ENCODE data around the gene TEX30.
"Not testable (repeated sequence)": the region's sequence is repeated elsewhere in the genome, so short reads cannot be mapped to it uniquely, and the experiment has no call there.

TEX30 gene

DNA sequence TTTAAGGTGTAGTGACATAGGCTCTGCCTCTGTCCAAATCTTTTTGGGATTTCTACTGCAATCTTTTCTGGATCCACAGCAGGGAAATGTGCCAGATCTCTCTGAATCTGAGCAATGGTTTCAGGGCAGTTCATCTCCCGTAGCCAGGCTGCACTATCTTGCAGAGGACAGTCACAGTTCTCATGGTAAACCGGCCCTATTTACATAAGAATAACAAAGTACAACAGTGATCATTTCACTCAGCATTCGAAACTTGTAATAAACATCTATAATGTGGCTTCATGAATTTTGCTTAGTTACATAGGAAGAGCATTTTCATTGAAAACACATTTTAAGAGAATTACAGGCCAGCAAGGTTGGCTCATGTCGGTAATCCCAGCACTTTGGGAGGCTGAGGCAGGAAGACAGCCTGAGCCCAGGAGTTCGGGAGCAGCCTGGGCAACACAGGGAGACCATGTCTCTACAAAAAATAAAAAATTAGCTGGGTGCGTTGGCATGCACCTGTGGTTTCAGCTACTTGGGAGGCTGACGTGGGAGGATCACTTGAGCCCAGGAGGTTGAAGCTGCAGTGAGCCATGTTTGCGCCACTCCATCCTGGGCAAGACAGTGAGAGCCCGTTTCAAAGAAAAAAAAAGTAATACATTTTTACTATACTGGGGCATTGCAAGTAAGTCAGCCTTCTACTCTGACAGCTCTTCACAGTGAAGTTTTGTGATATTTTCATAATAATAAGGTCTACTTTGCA, 20.2 kb upstream of the TEX30 start:
- no peak overlapping the region for H3K27ac ChIP-seq
- no peak for TF ChIP-seq ZFX (IDR thresholded peaks at IDR 0.05; ENCODE audit: borderline replicate concordance)
- TF ChIP-seq, protein P1, sequence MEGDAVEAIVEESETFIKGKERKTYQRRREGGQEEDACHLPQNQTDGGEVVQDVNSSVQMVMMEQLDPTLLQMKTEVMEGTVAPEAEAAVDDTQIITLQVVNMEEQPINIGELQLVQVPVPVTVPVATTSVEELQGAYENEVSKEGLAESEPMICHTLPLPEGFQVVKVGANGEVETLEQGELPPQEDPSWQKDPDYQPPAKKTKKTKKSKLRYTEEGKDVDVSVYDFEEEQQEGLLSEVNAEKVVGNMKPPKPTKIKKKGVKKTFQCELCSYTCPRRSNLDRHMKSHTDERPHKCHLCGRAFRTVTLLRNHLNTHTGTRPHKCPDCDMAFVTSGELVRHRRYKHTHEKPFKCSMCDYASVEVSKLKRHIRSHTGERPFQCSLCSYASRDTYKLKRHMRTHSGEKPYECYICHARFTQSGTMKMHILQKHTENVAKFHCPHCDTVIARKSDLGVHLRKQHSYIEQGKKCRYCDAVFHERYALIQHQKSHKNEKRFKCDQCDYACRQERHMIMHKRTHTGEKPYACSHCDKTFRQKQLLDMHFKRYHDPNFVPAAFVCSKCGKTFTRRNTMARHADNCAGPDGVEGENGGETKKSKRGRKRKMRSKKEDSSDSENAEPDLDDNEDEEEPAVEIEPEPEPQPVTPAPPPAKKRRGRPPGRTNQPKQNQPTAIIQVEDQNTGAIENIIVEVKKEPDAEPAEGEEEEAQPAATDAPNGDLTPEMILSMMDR (IDR thresholded peaks at IDR 0.05) = no peak

DNA sequence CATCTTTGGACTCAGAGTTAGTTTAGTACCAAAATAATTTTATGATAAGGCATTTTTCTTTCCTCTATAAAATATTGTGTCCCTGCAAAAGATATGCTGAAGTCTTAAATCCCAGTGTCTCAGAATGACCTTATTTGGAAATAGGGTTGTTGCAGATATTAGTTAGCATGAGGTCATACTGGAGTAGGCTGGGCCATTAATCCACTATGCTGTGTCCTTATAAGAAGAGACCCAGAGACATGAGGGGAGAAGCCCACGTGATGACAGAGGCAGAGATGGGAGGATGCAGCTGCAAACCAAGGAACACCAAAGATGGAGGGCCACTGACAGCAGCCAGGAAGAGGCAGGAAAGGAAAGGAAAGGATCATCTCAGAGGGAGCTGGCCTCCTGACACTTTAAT, 18.8 kb upstream of the TEX30 start:
- TF ChIP-seq ZFX (IDR thresholded peaks at IDR 0.05; ENCODE audit: borderline replicate concordance) = no peak
- TF ChIP-seq, protein P1 (IDR thresholded peaks at IDR 0.05) = no peak
- H3K27ac ChIP-seq = no peak overlapping the region

DNA sequence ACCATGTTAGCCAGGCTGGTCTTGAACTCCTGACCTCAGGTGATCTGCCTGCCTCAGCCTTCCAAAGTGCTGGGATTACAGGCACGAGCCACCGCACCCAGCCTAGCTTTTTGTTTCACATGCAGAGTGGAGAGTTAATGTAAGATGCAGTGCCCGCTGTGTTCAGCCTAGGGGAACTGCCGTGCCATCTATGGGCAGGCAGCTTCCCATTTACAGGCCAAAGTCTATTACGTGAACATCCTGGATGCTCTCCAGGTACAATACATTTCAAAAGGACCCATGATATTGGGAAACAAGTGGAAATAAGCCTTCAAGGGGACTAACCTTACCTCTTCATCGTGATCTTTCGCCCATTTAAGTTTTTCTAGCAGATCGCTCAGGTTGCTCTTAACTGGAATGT, 15.1 kb upstream of the TEX30 start:
- H3K27ac ChIP-seq = no peak overlapping the region
- TF ChIP-seq ZFX (IDR thresholded peaks at IDR 0.05; ENCODE audit: borderline replicate concordance) = no peak
- TF ChIP-seq, protein P1 (IDR thresholded peaks at IDR 0.05) = no peak

DNA sequence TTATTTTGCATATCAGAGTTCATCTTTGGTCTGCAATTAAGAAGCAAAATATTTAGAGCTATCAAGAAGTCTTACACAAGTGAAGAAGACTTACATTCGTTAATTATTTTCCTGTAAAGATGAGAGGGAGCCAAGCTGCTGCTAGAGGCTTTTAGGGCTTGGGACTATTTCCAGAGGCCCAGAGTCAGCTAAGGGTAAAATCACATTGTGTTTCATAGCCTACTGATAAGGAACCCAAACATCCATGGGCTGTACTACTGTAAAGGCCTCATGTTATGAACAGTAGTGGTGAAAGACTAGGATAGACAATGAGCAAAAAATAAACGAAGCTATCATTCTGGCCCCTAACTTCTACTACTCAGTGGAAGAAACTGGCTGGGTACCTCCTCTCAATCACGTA, 10.9 kb upstream of the TEX30 start:
- TF ChIP-seq ZFX (IDR thresholded peaks at IDR 0.05; ENCODE audit: borderline replicate concordance) = no peak
- TF ChIP-seq, protein P1 (IDR thresholded peaks at IDR 0.05) = no peak
- H3K27ac ChIP-seq = no peak overlapping the region

DNA sequence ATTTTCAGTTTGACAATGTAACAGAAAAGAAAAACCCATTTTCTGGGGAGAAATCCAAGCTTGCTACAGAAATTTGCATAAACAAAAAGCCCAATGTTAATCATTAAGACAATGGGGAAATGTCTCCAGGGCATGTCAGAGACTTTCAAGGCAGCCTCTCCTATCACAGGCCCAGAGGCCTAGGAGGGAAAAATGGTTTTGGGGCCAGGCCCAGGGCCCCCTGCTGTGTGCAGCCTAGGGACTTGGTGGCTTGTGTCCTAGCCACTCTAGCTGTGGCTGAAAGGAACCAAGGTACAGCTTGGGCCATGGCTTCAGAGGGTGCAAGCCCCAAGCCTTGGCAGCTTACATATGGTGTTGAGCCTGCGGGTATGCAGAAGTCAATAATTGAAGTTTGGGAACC, 8.0 kb upstream of the TEX30 start:
- H3K27ac ChIP-seq = no peak overlapping the region
- TF ChIP-seq, protein P1 (IDR thresholded peaks at IDR 0.05) = no peak
- no peak for TF ChIP-seq ZFX (IDR thresholded peaks at IDR 0.05; ENCODE audit: borderline replicate concordance)

DNA sequence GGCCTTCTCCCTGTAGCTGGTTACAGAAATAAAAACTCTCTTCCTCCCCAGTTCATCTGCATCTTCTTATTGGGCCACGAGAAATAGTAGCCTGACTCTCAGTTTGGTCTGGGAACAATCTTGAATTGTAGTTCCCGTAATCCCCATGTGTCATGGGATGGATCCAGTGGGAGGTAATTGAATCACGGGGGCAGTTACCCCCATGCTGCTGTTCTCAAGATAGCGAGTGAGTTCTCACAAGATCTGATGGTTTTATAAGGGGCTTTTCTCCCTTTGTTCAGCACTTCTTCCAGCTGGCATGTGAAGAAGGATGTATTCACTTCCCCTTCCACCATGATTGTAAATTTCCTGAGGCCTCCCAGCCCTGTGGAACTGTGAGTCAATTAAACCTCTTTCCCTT, 7.1 kb upstream of the TEX30 start:
- H3K27ac ChIP-seq = not testable (repeated sequence)

DNA sequence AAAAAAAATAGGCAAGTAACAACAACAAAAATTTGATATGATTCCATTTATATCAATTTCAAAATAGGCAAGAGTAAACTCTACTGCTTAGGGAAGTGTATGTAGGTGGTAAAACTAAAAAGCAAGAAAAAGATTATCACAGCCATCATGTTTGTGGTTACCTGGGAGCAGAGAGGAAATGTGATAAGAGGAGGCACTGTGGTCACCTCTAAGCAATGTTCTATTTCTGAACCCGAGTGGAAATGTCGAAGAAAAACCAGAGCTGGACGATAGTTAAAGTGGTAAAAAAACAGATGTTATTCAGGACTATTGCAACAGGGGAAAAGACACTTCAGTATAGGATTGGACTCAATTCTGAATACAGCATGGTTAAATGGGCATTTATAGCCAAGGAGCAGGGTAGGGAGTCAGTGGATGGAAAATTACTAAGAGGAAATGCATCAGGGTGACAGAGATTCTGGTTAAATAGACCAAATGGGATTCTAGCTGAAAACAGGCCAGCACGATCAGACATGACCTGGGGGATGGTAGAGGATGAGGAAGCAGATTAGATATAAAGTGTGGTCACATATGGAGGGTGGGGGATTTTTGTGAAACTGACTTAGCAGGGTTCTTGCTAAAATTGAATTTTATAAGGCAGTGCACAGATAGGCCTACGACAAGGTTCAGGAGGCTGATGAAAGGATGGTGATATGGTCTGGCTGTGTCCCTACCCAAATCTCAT, 6.0 kb upstream of the TEX30 start:
- no peak overlapping the region for H3K27ac ChIP-seq
- TF ChIP-seq, protein P1 (IDR thresholded peaks at IDR 0.05) = no peak
- no peak for TF ChIP-seq ZFX (IDR thresholded peaks at IDR 0.05; ENCODE audit: borderline replicate concordance)

All from 22Rv1 (cell line).